H7 (cell line): Measurements from ENCODE around the gene PHLDB1. TPM values are rescaled to one million over a fixed set of nuclear protein-coding genes. Genes with fewer than 3 reads are reported as not detected.

ENCODE experiments used
- DNase-seq: peaks from one replicate; pipeline ENCODE4 v3.0.0; 2012
- H3K27me3 ChIP-seq: 2 replicates; pipeline ENCODE4 v1.6.0; 2011; ENCODE audit warnings: mild to moderate bottlenecking, low read length; ENCODE audit not compliant: control insufficient read depth, insufficient read depth
- H3K36me3 ChIP-seq: replicated peaks from 2 replicates; pipeline ENCODE4 v1.5.1; 2011; ENCODE audit warnings: low read length; ENCODE audit not compliant: control insufficient read depth, insufficient read depth
- H3K4me3 ChIP-seq: 2 replicates; pipeline ENCODE4 v1.5.1; 2011; ENCODE audit warnings: low read depth, mild to moderate bottlenecking, control low read depth, low read length, moderate library complexity; ENCODE audit not compliant: insufficient read depth
- total RNA-seq: library from RNA; depleted of rRNA; stranded (reverse); fragments of >200 nt; shearing (Covaris generic); gene quantifications from 2 replicates; pipeline ENCODE4 v1.2.3, GENCODE V29; 2014; rRNA removed

PHLDB1 gene
- total RNA-seq, 1 experiment from 2014 or later = 48.7 TPM

- no peak for DNase-seq
- no peaks in the 10 kb centered on the region for H3K36me3 ChIP-seq
- no peak overlapping the region for H3K4me3 ChIP-seq
- no peaks in the 10 kb centered on the region for H3K27me3 ChIP-seq
Measured at GRCh38 chr11:118705111-118705741, 97.8 kb downstream of the PHLDB1 start.

- DNase-seq = no peak
- H3K27me3 ChIP-seq = no peaks in the 10 kb centered on the region
- H3K36me3 ChIP-seq = 0 out of 2 replicates have a peak, but pooled peaks cover 2% of the 10 kb centered on the region
- no peak overlapping the region for H3K4me3 ChIP-seq
Measured at GRCh38 chr11:118705791-118706545, 98.6 kb downstream of the PHLDB1 start.

GRCh38 chr11:118706546-118706825 lies 99.1 kb downstream of the PHLDB1 start:
- Histone ChIP-seq H3K4me3 (no peak overlapping the region), H3K27me3 (no peaks in the 10 kb centered on the region), H3K36me3 (0 out of 2 replicates have a peak, but pooled peaks cover 2% of the 10 kb centered on the region)
- DNase-seq = no peak

Other genes starting within 250 kb of the PHLDB1 start
- gene UBE4A, start 248.0 kb upstream of the PHLDB1 start, total RNA-seq = 34.3 and 39.1 TPM in 2 replicates
- 98.8 and 118 TPM in 2 replicates for gene ATP5MG, start 206.0 kb upstream of the PHLDB1 start, total RNA-seq
- 20.6 and 31.1 TPM in 2 replicates for gene KMT2A, start 171.1 kb upstream of the PHLDB1 start, total RNA-seq
- not detected in 2 replicates for gene TTC36, start 80.1 kb upstream of the PHLDB1 start, total RNA-seq
- 17.5 and 23.5 TPM in 2 replicates for gene TMEM25, start 76.4 kb upstream of the PHLDB1 start, total RNA-seq
- 3.9 and 8.9 TPM in 2 replicates for gene IFT46, start 41.7 kb upstream of the PHLDB1 start, total RNA-seq
- 136 and 152 TPM in 2 replicates for gene ARCN1, start 35.2 kb upstream of the PHLDB1 start, total RNA-seq
- gene TREH, start 72.0 kb downstream of the PHLDB1 start, total RNA-seq = not detected in 2 replicates
- 72.1 and 118 TPM in 2 replicates for gene DDX6, start 183.5 kb downstream of the PHLDB1 start, total RNA-seq